Frontal cortex (tissue), 4 donors: ENCODE measurements around the gene PRLH. TPM values are rescaled to one million over a fixed set of nuclear protein-coding genes. Genes with fewer than 3 reads are reported as not detected.
A peak's percentile ranks its signal among the peaks of the same experiment; 100 is the strongest.
"Not testable (repeated sequence)": the region's sequence is repeated elsewhere in the genome, so short reads cannot be mapped to it uniquely, and the experiment has no call there.

Source experiments
- DNase-seq, 2 donors: peaks; one replicate each; pipeline ENCODE4 v3.0.0; 2012; ENCODE audit warnings: low spot score in 2 of 2
- FAIRE-seq: peaks from 2 replicates; lab custom pipeline; 2012; peaks lifted over from hg19 to GRCh38; lab: Jason Lieb, UNC
- total RNA-seq: library from RNA; depleted of rRNA; stranded (reverse); fragments of >200 nt; gene quantifications from one replicate; pipeline ENCODE4 v1.2.3, GENCODE V29; 2014
- donor health status: control.
- donor health status: control.
- donor health status: control.

The PRLH gene
- total RNA-seq, 1 donor from 2014 or later: not detected

DNA sequence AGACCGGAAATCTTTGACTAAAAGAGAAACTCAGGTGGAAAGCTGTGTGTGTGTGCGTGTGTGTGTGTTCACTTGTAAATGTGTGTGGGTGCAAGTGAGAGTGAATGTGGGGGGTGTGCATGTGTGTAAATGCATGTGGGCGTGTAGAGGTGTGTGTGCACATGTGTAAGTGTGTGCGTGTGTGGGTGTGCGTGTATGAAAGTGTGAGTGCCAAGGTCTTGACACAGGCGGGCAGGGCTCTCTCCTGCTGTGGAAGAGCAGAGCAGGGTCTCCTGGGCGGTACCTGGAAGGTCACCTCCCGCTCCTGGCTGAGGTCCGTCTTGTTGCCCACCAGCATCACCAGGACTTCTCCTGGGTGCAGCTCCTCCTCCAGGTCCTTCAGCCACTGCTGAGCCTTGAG, 10.6 kb downstream of the PRLH start:
- DNase-seq (no peak), FAIRE-seq (no peak)

DNA sequence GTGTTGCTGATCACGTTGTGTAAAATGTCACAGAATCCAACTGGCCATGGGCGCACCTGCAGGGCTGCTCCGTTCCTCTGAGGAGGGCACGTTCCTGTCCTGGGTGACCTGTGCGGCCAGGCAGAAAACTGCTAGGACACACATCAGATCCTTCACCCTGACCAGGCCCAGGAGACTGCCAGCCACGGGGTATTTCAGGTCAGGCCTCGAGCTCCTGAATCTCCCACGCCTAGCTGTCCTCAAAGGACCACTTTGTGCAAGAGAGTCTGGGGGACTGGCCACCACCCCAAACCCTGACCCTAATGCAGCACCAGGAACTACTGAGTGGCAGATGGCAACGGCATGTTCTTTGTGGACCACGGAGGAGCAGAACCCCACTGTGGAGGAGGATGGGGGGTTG, 11.1 kb downstream of the PRLH start:
- no peak for FAIRE-seq
- no peak for DNase-seq

DNA sequence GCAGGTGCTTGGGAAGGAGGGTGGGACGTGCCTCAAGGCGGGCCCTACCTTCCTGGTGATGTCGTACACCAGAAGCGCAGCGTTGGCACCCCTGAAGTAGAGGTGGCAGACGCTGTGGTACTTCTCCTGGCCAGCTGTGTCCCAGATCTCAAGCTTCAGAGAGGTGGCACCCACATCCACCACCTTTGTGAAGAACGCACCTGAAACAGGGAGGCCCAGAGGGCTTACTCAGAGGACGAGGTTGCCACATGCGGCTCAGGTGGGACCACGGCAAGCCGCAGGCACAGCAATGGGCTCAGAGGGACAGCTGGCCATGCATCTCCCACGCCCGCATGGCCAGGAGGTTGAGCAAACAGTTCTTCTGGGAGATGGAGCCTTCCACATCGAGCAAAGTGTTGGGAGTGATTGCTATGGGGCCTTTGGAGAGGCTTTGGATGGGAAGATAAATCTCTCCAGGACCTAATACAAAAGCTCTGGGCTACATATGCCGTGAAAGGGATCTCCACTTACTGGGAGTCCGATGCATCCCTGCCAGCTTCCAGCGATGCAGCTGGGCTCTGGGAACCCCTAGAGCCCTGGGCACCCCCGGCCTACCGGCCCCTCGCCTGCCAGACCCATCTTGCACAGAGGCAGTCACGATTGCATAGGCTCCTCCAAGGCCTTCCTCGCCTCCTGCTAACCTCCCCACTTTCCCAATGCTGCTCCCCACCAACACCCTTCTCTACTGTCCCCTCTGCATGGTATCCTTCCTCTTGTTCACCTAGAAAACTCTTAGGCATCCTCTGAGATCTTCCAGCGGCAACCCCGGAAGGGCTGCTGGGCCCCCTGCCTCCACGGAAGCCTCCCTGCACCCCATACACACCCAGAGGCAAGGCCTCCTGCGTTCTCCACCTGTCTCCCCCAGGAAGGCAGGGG, 11.8 kb downstream of the PRLH start:
- no peak for FAIRE-seq
- DNase-seq: no peak

DNA sequence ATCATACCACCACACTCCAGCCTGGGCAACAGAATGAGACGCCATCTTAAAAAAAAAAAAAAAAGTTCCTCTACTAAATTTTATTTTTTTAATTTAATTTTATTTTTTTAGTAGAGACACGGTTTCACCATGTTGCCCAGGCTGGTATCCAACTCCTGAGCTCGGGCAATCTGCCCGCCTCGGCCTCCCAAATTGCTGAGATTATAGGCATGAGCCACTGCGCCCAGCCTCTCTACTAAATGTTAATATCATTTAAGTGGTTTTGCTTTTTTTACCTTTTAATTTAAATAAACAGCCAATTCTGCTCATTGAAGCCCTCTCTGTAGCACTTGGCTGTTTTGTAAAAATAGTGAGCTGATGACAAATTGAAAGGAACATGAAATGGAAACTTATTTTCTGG, 15.0 kb downstream of the PRLH start:
- DNase-seq (no peak), FAIRE-seq (no peak)

DNA sequence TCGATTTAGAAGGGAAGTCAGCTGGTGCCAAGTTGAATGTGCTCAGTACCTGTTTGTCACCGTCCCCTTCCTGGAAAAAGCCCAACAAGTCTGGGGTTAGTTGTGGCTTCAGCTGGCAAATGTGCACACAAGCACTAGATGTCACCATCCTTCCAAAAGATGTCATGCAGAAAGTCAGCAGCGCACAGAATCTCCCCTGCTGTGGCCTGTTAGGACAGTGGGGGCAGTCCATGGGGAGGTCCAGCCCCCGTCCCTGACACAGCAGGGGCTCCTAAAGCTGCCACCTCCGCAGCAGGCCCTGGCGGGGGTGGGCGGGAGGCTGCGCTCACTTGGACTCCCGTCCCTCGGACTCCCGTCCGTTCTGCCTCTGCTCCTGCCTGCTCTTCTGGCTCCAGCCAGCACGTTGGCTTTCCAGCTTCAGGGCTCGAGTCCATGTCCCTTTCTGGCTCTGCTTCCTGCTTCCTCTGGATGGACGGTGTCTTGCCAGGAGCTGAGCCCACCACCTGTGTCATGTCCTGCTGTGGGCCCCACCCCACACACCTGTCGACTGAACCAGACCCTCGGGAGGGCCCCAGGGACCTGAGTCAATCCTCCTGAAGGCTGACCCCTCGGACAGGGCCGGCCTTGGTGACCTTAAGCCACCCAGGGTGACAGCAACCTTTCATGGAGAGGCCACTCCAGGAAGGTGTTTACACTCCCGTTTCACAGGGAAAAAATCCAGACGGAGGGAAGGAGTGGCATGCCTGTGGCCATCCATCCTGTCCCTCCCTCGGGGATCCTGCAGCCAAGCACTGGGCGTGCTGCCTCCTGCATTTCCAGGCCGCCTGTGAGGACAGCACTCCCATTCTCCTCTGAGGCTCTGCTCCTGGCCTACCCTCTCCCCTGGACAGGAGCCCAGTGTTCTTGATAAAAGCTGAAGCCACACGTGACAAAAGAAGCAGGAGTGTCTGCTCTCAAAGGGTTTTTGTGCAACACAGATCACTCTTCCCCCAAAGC, 15.7 kb downstream of the PRLH start:
- FAIRE-seq (no peak), DNase-seq (peak in 1 of 2 donors; percentile 77)

DNA sequence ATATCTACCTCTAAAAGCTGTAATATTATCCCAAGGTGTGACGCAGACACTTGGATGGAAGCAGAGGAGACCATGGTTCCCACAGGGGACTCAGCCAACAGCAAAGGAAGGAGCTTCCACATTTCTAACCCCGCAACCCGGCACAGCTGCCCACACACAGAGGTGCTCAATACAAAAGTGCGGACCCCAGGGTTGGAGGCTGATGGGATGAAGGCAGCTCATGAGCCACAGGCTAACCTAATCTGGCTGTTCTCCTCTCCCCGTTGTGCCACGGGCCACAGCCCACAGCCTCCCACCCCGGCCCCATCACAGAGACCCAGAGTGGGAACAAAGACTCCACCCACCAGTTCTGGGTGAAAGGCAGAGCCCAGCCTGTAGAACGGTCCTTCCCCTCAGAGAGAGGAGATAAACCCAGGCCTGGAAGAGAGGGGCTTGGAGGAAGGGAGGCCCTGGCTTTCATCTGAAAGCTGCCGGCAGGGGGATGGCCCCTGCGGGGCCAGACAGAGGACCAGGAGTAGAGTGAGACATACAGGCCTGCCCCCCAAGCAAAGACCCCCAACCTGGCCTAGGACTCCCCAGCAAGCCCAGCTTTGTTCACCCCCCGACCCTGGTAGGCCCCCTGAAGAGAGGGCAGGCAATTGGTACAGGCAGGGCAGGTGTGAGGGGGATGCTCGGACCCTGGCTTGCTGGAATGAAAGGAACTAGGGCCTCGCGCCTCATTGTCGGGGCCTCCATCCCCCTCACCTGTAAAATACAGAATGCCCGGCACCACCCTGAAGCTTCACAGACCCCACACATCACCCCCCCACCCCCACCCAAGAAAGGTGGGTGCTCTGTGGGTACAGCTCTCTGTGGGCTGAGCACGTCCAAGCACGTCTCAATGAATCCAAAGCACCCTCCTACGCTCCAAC, 17.3 kb downstream of the PRLH start:
- no peak for FAIRE-seq

DNA sequence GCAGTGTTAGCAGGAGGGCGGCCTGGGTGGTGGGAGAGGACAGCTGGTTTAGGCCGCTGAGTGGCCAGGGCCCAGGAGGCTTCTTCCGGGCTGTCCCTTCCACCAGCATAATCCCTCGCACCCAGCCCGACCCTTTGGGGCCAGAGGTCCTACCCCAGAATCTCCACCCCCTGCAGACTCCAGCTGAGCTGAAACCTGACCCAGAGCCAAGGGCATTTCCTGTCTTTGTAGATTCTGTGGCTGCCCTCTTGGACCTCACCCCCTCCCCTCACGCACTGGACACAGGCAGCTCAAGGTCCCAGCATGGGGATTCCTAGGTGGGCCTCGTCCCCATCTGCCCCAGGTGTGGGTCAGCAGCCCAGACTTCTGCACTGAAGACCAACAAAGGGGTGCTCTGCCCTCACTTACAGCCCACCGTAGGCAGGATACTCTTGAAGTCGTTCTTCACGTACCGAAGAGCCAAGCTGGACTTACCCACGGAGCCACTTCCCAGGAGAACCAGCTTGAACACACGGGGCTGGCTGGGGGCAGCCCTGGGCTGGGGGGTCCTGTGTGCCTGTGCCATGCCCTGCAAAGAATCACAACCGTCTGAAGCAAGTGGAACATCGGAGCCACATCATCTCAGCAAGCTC, 19.3 kb downstream of the PRLH start:
- no peak for FAIRE-seq
- DNase-seq: no peak

More for the DNA sequence above, 17.3 kb downstream of the PRLH start:
- DNase-seq: no peak

DNA sequence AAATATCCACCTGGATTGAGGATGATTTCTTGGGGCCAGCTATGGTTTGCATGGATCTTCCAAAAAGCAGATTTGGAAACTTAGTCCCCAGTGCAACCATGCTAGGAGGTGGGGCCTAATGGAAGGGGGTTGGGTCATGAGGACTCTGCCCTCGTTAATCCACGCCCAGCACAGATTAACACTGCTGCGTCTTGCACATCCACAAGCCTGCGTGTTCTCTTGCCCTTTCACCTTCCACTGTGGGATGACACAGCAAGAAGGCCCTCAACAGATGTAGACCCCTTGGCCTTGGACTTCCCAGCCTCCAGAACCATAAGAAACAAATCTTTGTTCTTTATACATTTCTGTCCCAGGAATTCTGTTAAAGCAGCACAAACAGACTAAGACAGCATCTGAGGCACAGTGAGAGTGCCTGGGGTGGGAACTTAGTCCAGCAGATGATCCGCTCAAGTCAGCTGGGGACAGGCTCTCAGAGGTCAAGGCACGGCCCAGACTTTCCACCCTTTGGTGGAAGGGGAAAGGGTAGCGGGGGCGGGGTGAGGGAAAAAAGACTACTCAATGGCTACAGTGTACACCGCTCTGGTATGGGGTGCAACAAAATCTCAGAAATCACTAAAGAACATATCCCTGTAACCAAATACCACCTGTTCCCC, 21.8 kb downstream of the PRLH start:
- DNase-seq (no peak), FAIRE-seq (no peak)

DNA sequence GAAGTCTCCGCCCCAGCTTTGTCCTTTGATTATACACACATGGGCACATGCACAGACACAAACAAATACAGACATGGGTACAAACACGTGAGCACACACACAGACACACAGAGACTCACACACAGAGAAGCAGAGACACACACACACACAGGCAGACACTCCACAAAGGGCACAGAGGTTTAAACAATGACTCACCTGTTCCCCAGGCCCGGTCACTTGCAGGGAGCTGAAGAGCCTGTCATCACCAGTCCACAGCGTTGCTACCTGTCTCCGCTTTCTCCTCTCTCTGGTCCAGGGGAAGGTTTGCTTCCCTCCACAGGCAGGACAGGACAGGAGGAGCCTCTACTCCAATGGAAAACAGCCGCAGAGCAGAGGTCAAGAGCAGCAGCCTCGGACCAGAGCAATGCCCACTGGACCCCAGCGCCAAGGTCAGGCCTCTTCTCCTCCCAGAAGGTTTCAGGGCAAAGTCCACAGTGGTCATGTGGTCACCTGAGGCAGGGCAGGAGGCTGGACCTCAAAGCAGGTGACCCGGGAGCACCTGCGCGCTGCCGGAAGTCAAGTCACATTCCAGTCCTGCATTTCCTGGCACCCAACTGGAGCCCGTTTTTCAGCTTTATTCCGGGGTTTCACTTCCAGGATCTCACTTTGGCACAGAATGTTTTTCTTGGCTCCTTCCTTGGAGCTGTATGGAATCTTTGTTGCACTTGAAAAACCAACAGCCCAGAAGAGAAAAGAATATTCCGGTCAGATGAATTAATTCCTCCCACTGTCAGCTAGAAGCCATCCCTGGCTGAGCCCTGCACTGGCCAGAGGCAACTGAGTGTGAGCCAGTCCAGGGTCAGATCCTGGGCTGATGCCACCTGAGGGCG, 24.1 kb downstream of the PRLH start, which contains the start of gene RAB17:
TSS of gene RAB17 (minus strand) at position 463 of the 869 bp plus-strand sequence. CDS start 4,580 bp downstream, outside the sequence.
- no peak for FAIRE-seq
- DNase-seq: no peak

DNA sequence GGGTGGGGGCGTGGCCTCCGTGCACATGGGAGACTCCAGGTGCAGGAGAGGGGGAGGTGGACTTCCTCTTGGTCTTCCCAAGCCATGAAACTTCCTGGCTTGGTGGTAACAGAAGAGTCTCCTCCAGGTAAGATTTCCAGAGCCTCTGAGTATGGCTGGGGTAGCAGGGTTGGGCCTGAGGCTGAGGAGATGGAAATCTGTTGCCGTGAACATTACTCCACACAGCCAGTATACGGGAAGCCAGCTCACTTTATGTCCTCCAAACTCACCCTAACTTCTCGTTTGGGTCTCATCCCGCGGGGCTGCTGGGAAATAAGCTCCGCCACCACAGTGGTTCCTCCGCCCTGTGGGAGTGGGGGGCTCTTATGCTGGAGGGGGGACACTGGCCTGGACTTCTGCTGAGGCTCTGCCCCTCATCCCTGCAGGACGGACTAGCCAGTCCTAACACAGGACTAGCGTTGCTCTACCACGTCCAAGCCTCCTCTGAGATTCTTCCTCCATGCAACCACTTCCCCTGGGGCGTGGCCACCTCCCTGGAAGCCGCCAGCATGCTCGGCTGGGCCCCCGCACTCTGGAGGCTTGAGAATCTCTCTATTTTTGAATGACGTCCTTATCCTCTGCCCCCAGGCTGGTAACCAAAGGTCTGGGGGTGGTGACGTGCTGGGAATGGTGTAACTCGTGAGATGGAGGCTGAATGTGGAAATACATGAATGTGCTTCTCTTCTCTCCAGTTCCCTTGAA, 24.9 kb downstream of the PRLH start:
- FAIRE-seq (no peak), DNase-seq (no peak)

DNA sequence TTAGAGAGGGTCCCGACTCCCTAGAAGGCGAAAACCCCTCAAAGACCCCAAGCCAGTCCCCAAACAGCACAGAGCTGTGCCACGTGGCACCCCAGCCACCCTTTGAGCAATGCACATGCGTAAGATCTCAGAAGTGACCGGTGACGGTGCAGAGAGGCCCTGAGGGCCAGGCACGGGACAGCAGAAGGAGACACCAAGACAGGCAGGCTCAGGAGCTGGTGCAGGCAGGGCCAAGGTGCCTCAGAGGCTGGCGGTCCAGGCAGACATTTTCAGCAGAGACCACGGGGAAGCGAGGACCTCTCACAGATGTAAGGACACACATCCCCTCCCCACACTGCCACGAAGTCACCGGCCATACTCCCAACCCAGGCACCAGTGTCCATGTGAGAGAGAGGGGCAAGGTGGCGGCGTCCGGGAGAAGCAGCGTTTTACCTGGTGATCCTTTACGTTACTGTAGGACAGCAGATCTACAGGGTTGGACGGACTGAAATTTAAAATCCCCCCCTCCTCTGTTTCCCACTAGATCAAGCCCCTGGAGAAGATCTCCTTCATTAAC, 26.1 kb downstream of the PRLH start:
- DNase-seq (no peak), FAIRE-seq (no peak)

DNA sequence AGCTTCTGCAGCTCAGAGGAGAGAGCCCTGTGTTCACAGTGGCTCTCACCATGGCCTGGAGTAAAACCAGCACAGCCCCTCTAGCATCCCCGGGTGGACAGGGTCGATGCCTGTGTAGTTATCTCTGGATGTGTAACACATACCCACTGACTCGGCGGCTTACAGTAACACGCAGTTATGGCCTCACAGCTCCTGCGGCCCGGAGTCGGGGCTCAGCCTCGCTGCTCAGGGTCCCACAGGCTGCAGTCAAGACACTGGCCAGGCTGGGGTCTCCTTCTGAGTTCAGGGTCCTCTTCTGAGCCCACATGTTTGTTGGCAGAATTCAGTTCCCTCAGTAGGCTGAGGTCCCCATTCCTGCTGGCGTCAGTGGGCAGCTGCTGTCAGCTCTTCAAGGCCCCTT, 26.7 kb downstream of the PRLH start:
- DNase-seq: no peak
- no peak for FAIRE-seq

DNA sequence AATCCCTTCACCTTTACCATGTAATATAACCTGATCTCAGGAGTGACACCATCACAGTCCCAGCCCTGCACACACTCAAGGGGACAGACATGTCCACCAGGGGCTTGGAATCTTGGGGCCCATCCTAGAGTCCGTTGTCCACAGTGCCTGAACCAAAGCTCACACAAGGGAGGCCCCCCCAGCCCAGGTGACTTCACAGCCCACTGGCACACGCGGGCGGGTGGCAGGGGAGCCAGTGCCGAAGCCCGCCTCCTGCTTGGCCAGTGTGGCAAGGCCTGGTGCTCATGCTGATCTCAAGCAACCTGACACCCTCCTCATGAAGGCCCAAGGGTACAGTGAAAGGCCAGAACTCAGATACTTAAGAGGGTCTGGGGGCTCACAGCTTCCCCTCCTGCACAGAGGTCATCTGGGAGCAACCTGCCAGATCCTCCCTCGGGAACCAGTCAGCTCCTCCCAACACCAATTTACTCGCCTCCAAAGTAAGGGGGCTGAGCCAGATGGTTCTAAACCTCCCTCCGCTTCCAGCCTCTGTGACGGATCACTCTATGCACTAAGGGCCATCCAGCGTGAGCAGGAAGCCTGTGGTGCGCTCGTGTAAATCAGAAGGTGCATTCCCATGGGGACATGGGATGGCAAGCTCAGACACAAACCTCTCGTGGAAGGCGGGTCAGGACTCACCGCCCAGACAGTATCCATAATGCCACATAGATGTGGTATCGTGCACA, 27.4 kb downstream of the PRLH start:
- DNase-seq (no peak), FAIRE-seq (no peak)

DNA sequence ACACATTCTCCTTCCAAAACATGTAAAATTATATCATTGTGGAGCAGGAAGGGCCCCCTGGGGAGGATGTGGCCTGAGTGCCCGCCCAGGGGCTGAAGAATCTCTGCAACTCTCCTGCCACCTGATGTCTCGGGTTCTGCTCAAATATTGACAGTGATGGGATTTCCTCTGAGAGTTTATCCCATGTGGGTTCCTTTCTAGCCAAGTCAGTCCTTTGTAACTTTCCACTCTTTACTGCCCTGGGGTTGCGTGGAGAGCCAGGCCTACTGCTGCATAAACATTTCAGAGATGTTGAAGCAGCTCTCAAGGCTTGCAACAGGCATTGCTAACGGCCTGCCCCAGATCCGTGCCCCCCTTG, 28.1 kb downstream of the PRLH start:
- FAIRE-seq (no peak), DNase-seq (no peak)

DNA sequence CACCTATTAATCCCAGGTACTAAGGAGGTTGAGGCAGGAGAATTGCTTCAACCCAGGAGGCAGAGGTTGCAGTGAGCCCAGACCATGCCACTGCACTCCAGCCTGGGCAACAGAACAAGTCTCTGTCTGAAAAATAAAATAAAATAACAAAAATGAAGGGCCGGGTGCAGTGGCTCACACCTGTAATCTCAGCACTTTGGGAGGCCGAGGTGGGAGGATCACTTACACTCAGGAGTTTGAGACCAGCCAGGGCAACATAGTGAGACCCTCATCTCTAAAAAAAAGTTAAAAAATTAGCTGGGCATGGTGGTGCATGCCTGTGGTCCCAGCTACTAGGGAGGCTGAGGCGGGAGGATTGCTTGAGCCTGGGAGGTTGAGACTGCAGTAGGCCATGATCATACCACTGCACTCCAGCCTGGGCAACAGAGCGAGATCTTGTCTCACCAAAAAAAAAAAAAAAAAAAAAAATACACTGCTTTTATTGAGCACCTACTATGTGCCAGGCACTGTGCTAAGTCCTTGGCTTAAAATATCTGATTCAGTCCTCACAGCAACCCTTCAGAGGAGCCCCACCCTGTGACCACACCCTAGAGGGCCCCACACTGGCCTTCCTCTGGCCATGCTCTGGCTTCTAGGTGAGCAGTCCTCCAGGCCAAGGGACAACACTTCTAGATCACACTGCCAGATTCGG, 29.6 kb downstream of the PRLH start:
- not testable (repeated sequence) for DNase-seq, FAIRE-seq
